Adrenal gland (tissue), 12 donors: ENCODE results near the gene LCN12. TPM values are rescaled to one million over a fixed set of nuclear protein-coding genes. Genes with fewer than 3 reads are reported as not detected.

ENCODE experiments used
- DNase-seq, 7 donors: peaks; one replicate each; pipeline ENCODE4 v3.0.0-alpha.2; 2019 to 2020
- H3K27ac ChIP-seq, 5 donors: fragments of 200-600 bp; sonication (generic) in 4 of 5; 1 replicate in 3 of 5; 2 replicates in 2 of 5; pipeline versions ENCODE4 v1.5.1 to v1.8.0; 2016 to 2020; ENCODE audit warnings: mild to moderate bottlenecking in 1 of 5
- H3K27me3 ChIP-seq: fragments of 200-600 bp; 2 replicates; pipeline ENCODE4 v1.8.0; 2021
- H3K36me3 ChIP-seq, 2 donors: fragments of 200-600 bp; replicated peaks in 1 of 2; 1 replicate in 1 of 2; 2 replicates in 1 of 2; pipeline versions ENCODE4 v1.5.1 to v1.8.0; 2018 to 2022
- H3K4me1 ChIP-seq, 2 donors: fragments of 200-600 bp; replicated peaks in 1 of 2; 1 replicate in 1 of 2; 2 replicates in 1 of 2; pipeline versions ENCODE4 v1.5.1 to v1.8.0; 2018 to 2021
- H3K4me3 ChIP-seq, 4 donors: fragments of 200-600 bp; sonication (generic) in 3 of 4; one replicate each; pipeline ENCODE4 v1.5.1; 2016 to 2018
- H3K9me3 ChIP-seq, 3 donors: fragments of 200-600 bp; sonication (generic) in 1 of 3; replicated peaks in 1 of 3; 1 replicate in 2 of 3; 2 replicates in 1 of 3; pipeline versions ENCODE4 v1.5.1 to v1.8.0; 2016 to 2021
- CTCF ChIP-seq, 6 experiments: fragments of 450-650 bp in 4 of 6; fragments of 200-600 bp in 2 of 6; sonication (generic) in 1 of 6; IDR thresholded peaks; 1 replicate in 5 of 6; 2 replicates in 1 of 6; pipeline versions ENCODE4 v1.5.1 to v1.8.0; 2016 to 2021; ENCODE audit warnings: antibody characterized with exemption in 6 of 6, mild to moderate bottlenecking in 2 of 6, moderate library complexity in 1 of 6
- POLR2A ChIP-seq, 2 donors: fragments of 450-650 bp; IDR thresholded peaks; one replicate each; pipeline ENCODE4 v1.6.1; 2017; ENCODE audit warnings: antibody characterized with exemption in 2 of 2, mild to moderate bottlenecking in 2 of 2, moderate library complexity in 1 of 2
- WGBS, 4 donors: extraction: QIAGEN DNeasy Blood & Tissue Kit in 2 of 4; methylation state at CpG; one replicate each; pipeline versions ENCODE4 v1.1.5 to v1.1.7; 2013 to 2017; 5-methylcytosine and 5-hydroxymethylcytosine counted together
- intact Hi-C, 2 donors: fragments of 100-400 bp; cut with DNase I; formaldehyde crosslinking; loops; one replicate each; pipeline versions ENCODE4 v1.14.1 to v1.15.0; 2022 to 2023
- polyA plus RNA-seq, 3 donors: library from polyadenylated mRNA; stranded (reverse); fragments of 200-250 nt in 2 of 3; fragments of 350-450 nt in 1 of 3; fragmentation: Illumina TruSeq in 1 of 3; extraction: RNeasy Lipid Tissue Mini Kit (QIAGEN cat#74804) in 1 of 3; gene quantifications; one replicate each; pipeline ENCODE4 v1.2.3, GENCODE V29; 2013 to 2014
- total RNA-seq, 9 donors: library from RNA; depleted of rRNA in 4 of 9; stranded (reverse); fragments of >200 nt in 4 of 9; fragments of 120-200 nt in 1 of 9; fragmentation: NEBNext Ultra II Directional in 1 of 9; extraction: Animal tissue kit (Norgen Biotek cat#: 25700) in 1 of 9; gene quantifications; one replicate each; pipeline versions ENCODE4 v1.1.0 to v1.2.4, GENCODE V29; 2013 to 2023
- donor health status: healthy with polysubstance abuse.
- donor health status: Bipolar disorder and iron deficiency.
- donor health status: DM: yes; HTN: yes; CAD: no.
- donor health status: DM: no; HTN: no; CAD: no.
- donor health status: DM: no; HTN: no; CAD: no.
- donor health status: DM: yes; HTN: yes; CAD: no.

The LCN12 gene
- total and polyA plus RNA-seq, 12 donors = 0.75 to 31.8 (median 4.4) TPM; not detected in 1

- no peak overlapping the region for H3K4me3 ChIP-seq
Observed at GRCh38 chr9:136927343-136928271, 24.5 kb upstream of the LCN12 start.

GRCh38 chr9:136928591-136928990 is 23.5 kb upstream of the LCN12 start:
- TF ChIP-seq POLR2A (IDR thresholded peaks at IDR 0.05) (no peak), CTCF (IDR thresholded peaks at IDR 0.05) (no peak)
- Histone ChIP-seq H3K27ac (peak overlapping the region in 1 of 5 donors; percentile 47), H3K4me3 (no peak overlapping the region), H3K36me3 (peaks cover 0 to 22% of the 10 kb centered on the region in 2 donors), H3K27me3 (no peaks in the 10 kb centered on the region), H3K9me3 (no peaks in the 10 kb centered on the region), H3K4me1 (no peaks in the 10 kb centered on the region)
- 82 to 100% (median 91%) methylated on average over 3 to 9 of the region's 9 CpGs for WGBS, 4 donors
- no peak for DNase-seq
- intact Hi-C loops = no loop called here

More at GRCh38 chr9:136927343-136928271, 24.5 kb upstream of the LCN12 start:
- intact Hi-C loops = no loop called here
- DNase-seq = no peak
- Histone ChIP-seq H3K9me3 (no peaks in the 10 kb centered on the region), H3K27me3 (no peaks in the 10 kb centered on the region), H3K27ac (peak overlapping the region in 1 of 5 donors; percentile 47), H3K36me3 (peaks cover 0 to 22% of the 10 kb centered on the region in 2 donors), H3K4me1 (no peaks in the 10 kb centered on the region)
- no peak for TF ChIP-seq POLR2A (IDR thresholded peaks at IDR 0.05)
- TF ChIP-seq CTCF (IDR thresholded peaks at IDR 0.05) = no peak
- WGBS, 4 donors = 73 to 91% (median 79%) methylated on average over 22 to 23 of the region's 23 CpGs

- no peaks in the 10 kb centered on the region for H3K4me1 ChIP-seq
- no peak overlapping the region for H3K4me3 ChIP-seq
- 97 to 99% (median 98%) methylated on average over 4 of the region's 4 CpGs for WGBS, 4 donors
- no peak overlapping the region for H3K27ac ChIP-seq
- TF ChIP-seq CTCF (IDR thresholded peaks at IDR 0.05) (no peak), POLR2A (IDR thresholded peaks at IDR 0.05) (no peak)
- H3K27me3 ChIP-seq = no peaks in the 10 kb centered on the region
- peaks cover 0 to 16% of the 10 kb centered on the region in 2 donors for H3K36me3 ChIP-seq
- no peaks in the 10 kb centered on the region for H3K9me3 ChIP-seq
- intact Hi-C loops = no loop called here
- no peak for DNase-seq
Observed at GRCh38 chr9:136930014-136930413, 22.1 kb upstream of the LCN12 start.

GRCh38 chr9:136931611-136932130 is 20.4 kb upstream of the LCN12 start:
- no peaks in the 10 kb centered on the region for H3K27me3 ChIP-seq
- intact Hi-C loops = no loop called here
- peaks cover 0 to 2% of the 10 kb centered on the region in 2 donors for H3K36me3 ChIP-seq
- H3K9me3 ChIP-seq = no peaks in the 10 kb centered on the region
- DNase-seq = no peak
- H3K4me1 ChIP-seq = no peaks in the 10 kb centered on the region
- no peak overlapping the region for H3K27ac ChIP-seq
- 98 to 100% (median 100%) methylated on average over 2 of the region's 2 CpGs for WGBS, 4 donors
- H3K4me3 ChIP-seq = no peak overlapping the region
- no peak for TF ChIP-seq CTCF (IDR thresholded peaks at IDR 0.05)
- no peak for TF ChIP-seq POLR2A (IDR thresholded peaks at IDR 0.05)
